GM23338 (cell line): Measurements from ENCODE around the gene PLEKHA7.

Experiments used
- ETS1 ChIP-seq: IDR thresholded peaks from 2 replicates; pipeline ENCODE4 v1.6.1; 2016; ENCODE audit warnings: antibody characterized with exemption
- EZH2 ChIP-seq: fragments of 200-600 bp; sonication (generic); IDR thresholded peaks from one replicate; pipeline ENCODE4 v1.8.0; 2017; ENCODE audit warnings: antibody characterized with exemption, mild to moderate bottlenecking, low read depth; ENCODE audit not compliant: unreplicated experiment
- EZH2phosphoT487 ChIP-seq: fragments of 200-600 bp; sonication (generic); IDR thresholded peaks from one replicate; pipeline ENCODE4 v1.8.1; 2018; ENCODE audit warnings: antibody characterized with exemption; ENCODE audit not compliant: unreplicated experiment
- JUNB ChIP-seq: IDR thresholded peaks from one replicate; pipeline ENCODE4 v1.6.1; 2016; ENCODE audit warnings: antibody characterized with exemption; ENCODE audit not compliant: unreplicated experiment
- NANOG ChIP-seq: IDR thresholded peaks from 2 replicates; pipeline ENCODE4 v1.6.1; 2016; ENCODE audit warnings: antibody characterized with exemption, borderline replicate concordance
- POLR2AphosphoS5 ChIP-seq: IDR thresholded peaks from 2 replicates; pipeline ENCODE4 v1.6.1; 2016; ENCODE audit warnings: antibody characterized with exemption, low read depth
- REST ChIP-seq: IDR thresholded peaks from one replicate; pipeline ENCODE4 v1.6.1; 2018; ENCODE audit warnings: antibody characterized with exemption; ENCODE audit not compliant: unreplicated experiment
- TF ChIP-seq, protein P1 (sequence below), 2 experiments: fragments of 200-600 bp in 1 of 2; sonication (generic) in 1 of 2; conservative IDR thresholded peaks; 2 replicates each; pipeline versions ENCODE4 v1.5.1 to v1.6.1; 2016 to 2017; ENCODE audit warnings: antibody characterized with exemption in 2 of 2, low read depth in 2 of 2, mild to moderate bottlenecking in 2 of 2, moderate library complexity in 1 of 2
- TF ChIP-seq, protein P2 (sequence below): fragments of 250-450 bp; sonication (Bioruptor Pico); IDR thresholded peaks from 2 replicates; pipeline ENCODE4 v1.5.0; 2020; ENCODE audit warnings: mild to moderate bottlenecking, moderate library complexity

DNA sequence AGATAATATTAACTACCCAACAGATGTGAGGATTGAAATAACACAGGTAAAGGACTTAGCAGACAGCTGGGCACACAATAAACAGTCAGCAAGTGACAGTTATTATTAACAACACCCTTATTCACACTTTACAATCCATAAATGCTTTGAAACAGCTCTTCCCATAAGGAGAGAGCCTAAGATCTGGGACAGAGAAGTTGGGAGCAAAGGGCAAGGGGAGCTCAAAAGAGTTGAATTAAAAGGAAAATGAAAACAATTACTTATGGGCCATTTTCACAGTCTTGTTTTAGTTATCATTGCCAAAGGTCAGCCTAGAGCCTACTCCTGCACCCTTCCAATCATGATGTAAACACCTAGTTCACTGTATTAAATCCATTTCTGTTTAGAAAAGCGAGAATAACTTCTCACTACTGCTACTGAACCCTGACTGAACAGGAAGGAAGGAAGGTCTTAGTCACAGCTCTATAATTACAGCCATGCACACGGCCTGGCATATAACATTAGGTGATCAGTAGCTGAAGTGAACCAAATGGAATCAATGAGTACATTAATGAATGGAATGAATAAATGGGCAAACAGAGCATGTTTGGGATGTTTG lies 111.3 kb downstream of the PLEKHA7 start:
- TF ChIP-seq NANOG (no peak), EZH2phosphoT487 (no peak), POLR2AphosphoS5 (no peak), EZH2 (no peak), JUNB (no peak), ETS1 (no peak), REST (no peak)
- TF ChIP-seq, protein P1, sequence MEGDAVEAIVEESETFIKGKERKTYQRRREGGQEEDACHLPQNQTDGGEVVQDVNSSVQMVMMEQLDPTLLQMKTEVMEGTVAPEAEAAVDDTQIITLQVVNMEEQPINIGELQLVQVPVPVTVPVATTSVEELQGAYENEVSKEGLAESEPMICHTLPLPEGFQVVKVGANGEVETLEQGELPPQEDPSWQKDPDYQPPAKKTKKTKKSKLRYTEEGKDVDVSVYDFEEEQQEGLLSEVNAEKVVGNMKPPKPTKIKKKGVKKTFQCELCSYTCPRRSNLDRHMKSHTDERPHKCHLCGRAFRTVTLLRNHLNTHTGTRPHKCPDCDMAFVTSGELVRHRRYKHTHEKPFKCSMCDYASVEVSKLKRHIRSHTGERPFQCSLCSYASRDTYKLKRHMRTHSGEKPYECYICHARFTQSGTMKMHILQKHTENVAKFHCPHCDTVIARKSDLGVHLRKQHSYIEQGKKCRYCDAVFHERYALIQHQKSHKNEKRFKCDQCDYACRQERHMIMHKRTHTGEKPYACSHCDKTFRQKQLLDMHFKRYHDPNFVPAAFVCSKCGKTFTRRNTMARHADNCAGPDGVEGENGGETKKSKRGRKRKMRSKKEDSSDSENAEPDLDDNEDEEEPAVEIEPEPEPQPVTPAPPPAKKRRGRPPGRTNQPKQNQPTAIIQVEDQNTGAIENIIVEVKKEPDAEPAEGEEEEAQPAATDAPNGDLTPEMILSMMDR (conservative IDR thresholded peaks at IDR 0.05; ENCODE audit: low read depth in 2 of 2): no peak
- TF ChIP-seq, protein P2, sequence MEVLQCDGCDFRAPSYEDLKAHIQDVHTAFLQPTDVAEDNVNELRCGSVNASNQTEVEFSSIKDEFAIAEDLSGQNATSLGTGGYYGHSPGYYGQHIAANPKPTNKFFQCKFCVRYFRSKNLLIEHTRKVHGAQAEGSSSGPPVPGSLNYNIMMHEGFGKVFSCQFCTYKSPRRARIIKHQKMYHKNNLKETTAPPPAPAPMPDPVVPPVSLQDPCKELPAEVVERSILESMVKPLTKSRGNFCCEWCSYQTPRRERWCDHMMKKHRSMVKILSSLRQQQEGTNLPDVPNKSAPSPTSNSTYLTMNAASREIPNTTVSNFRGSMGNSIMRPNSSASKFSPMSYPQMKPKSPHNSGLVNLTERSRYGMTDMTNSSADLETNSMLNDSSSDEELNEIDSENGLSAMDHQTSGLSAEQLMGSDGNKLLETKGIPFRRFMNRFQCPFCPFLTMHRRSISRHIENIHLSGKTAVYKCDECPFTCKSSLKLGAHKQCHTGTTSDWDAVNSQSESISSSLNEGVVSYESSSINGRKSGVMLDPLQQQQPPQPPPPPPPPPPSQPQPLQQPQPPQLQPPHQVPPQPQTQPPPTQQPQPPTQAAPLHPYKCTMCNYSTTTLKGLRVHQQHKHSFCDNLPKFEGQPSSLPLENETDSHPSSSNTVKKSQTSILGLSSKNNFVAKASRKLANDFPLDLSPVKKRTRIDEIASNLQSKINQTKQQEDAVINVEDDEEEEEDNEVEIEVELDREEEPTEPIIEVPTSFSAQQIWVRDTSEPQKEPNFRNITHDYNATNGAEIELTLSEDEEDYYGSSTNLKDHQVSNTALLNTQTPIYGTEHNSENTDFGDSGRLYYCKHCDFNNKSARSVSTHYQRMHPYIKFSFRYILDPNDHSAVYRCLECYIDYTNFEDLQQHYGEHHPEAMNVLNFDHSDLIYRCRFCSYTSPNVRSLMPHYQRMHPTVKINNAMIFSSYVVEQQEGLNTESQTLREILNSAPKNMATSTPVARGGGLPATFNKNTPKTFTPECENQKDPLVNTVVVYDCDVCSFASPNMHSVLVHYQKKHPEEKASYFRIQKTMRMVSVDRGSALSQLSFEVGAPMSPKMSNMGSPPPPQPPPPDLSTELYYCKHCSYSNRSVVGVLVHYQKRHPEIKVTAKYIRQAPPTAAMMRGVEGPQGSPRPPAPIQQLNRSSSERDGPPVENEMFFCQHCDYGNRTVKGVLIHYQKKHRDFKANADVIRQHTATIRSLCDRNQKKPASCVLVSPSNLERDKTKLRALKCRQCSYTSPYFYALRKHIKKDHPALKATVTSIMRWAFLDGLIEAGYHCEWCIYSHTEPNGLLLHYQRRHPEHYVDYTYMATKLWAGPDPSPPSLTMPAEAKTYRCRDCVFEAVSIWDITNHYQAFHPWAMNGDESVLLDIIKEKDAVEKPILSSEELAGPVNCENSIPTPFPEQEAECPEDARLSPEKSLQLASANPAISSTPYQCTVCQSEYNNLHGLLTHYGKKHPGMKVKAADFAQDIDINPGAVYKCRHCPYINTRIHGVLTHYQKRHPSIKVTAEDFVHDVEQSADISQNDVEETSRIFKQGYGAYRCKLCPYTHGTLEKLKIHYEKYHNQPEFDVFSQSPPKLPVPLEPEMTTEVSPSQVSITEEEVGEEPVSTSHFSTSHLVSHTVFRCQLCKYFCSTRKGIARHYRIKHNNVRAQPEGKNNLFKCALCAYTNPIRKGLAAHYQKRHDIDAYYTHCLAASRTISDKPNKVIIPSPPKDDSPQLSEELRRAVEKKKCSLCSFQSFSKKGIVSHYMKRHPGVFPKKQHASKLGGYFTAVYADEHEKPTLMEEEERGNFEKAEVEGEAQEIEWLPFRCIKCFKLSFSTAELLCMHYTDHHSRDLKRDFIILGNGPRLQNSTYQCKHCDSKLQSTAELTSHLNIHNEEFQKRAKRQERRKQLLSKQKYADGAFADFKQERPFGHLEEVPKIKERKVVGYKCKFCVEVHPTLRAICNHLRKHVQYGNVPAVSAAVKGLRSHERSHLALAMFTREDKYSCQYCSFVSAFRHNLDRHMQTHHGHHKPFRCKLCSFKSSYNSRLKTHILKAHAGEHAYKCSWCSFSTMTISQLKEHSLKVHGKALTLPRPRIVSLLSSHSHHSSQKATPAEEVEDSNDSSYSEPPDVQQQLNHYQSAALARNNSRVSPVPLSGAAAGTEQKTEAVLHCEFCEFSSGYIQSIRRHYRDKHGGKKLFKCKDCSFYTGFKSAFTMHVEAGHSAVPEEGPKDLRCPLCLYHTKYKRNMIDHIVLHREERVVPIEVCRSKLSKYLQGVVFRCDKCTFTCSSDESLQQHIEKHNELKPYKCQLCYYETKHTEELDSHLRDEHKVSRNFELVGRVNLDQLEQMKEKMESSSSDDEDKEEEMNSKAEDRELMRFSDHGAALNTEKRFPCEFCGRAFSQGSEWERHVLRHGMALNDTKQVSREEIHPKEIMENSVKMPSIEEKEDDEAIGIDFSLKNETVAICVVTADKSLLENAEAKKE (CRISPR knock-in tag): no peak
